H4 (cell line): ENCODE results near the gene JPH4. TPM values are rescaled to one million over a fixed set of nuclear protein-coding genes. Genes with fewer than 3 reads are reported as not detected.
A peak's percentile ranks its signal among the peaks of the same experiment; 100 is the strongest.
"Not testable (repeated sequence)": the region's sequence is repeated elsewhere in the genome, so short reads cannot be mapped to it uniquely, and the experiment has no call there.

ENCODE experiments used
- DNase-seq: peaks from one replicate; pipeline ENCODE4 v3.0.0-alpha.2; 2015; ENCODE audit warnings: low spot score
- total RNA-seq: library from RNA; depleted of rRNA; stranded (reverse); fragments of >200 nt; shearing (Covaris generic); gene quantifications from 2 replicates; pipeline ENCODE4 v1.2.3, GENCODE V29; 2014

The JPH4 gene
- total RNA-seq, 1 experiment from 2014 or later, result not detected

DNA sequence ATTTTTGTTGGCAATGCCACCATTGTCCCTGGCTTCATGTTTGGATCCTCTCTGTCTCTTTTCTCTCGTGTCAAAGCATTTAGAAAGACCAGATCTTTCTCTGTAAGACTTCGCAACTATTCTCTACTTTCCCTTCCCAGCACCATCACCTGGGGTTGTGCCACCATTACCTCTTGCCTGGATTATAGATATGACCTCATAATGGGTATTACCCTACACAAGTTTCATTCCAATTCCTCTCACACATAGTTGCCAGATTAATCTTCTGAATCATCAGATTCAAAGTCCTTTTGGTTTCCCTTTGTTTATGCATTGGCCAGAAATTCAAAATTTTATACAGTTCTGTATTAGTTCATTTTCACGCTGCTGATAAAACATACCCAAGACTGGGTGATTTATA lies 30.4 kb upstream of the JPH4 start:
- DNase-seq, result no peak

DNA sequence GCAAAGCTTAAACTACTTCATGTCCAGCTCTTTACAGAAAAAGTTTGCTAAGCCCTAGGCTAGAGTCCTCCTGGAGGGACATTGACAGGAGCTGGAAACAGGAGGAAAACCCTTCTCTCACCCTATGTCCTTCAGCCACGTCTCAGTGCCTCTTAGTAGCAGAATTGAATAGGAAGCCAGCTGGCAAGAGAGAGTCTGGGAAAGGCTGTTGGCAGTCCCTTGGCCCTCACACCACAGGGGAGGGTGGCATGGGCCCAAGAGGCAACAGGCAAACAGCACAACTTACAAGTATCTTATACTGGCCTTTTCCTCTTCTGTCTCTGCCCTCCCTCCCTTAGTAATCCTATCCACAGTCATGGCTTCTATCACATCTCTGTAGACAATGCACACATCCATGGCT lies 29.9 kb upstream of the JPH4 start:
- DNase-seq, result no peak

DNA sequence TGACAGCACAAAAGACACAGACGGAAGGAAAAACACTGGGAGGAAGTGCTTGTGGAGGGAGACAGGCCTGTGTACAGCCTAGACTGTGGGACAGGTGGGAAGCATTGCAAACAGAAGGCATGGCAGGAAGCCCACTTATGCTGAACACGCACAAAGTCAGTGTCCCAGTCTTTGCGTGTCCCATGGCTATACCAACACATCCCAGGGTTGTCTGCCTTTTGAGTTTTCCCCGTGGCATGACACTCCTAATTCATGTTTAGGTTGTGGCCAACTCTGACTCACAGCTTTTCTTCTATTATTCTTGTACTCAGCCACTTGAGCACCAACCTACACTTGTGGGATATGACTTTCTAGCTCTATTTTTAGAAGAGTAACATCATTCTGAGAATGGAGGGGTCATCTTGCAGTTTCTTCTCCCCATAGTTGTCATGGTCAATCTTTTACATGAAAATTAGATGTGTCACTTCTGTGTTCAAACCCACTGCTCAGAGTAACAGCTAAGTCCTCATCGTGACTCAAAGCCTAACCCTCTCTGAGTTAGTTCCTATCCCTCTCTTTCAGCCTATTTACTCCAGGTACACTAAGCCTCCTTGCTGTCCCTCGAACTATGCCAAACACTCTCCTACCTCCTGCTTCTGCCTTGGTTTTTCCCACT lies 27.5 kb upstream of the JPH4 start:
- DNase-seq, result peak; percentile 17

DNA sequence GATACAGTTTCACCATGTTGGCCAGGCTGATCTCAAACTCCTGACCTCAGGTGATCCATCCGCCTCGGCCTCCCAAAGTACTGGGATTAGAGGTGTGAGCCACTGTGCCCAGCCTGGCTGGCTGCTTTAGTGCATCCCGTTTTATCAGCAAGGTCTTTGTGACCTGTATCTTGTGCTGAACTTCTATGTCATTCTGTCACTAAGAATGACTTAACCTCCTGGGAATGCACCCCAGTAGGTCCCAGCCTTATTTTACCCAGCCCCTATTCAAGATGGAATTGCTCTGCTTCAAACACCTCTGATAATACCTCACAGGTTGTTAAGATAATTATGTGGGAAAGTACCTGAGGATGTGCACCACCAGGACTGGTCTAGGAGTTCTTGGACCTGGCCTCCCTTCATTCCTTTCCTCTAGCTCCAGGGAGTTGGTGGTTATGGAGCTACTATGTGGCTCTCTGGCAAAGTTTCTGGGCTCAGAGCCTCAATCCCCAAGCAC lies 26.1 kb upstream of the JPH4 start:
- DNase-seq, result no peak

DNA sequence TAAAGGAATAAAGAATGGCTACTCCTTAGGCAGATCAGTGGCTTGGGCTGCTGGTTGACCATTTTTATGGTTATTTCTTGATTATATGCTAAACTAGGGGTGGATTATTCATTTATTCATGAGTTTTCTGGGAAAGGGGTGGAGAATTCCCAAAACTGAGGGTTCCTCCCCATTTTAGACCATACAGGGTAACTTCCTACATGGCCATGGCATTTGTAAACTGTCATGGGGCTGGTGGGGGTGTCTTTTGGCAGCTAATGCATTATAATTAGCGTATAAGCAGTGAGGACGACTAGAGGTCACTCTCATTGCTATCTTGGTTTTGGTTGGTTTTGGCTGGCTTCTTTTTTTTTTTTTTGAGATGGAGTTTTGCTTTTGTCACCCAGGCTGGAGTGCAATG lies 25.6 kb upstream of the JPH4 start:
- no peak for DNase-seq

DNA sequence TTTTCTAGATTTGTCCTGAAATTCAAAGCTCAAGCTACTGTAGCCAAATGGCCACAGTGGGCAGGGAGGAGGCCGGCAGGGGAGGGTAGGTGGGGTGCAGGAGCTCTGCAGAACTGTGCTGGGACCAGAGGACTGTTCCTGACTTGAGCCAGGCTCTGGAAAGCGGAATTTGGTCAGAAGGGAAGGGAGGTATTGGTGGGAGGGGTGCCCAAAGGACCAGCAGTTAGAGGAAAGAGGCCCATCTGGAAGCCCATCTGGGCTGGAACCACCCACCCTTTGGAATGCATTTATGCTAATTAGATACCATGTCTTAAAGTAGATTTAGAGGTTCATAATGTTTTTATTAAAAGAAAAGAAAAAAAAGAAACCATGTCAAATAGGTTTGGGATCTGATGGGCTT lies 24.5 kb upstream of the JPH4 start:
- DNase-seq, result no peak

DNA sequence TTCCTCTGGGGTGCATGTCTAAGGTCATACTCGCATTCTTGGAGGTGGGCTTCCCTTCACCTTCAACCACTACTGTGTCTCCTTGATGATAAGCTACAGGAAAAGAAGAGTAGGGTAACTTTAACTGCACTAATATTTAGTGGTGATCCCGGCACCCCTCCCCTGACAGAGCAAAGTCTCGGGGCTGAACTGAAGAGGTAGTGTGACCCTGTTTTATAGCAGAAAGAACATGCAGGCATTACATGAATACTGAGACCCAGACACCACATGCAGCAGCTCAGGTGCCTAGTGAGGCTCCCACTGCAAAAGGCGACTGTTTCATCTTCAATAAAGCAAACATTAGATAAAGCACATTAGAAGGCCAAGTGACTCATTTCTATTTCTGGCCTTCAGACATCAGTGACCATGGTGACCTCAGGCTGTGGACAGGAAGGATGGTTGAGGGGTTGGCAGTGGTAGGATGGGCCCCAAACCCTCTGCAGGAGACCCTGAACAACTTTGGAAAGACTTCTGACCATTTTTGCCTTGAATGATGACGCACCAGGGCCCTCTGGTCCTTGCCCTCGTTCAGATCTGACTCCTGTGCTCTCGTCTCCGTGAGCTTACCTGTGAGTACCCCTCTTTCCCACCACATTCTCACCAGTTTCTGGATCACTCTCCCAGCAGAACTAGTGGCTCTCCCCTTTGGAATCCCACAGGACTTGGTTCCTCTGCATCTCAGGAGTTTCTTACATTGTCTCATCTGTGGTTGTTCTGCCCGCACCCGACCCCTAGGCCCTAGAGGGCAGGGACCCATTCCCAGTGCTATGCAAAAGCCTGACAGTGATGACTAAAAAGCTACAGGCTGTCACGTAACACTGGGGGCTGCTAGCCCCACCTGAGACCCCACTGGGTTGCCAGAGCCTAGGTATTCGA lies 23.8 kb upstream of the JPH4 start:
- no peak for DNase-seq

DNA sequence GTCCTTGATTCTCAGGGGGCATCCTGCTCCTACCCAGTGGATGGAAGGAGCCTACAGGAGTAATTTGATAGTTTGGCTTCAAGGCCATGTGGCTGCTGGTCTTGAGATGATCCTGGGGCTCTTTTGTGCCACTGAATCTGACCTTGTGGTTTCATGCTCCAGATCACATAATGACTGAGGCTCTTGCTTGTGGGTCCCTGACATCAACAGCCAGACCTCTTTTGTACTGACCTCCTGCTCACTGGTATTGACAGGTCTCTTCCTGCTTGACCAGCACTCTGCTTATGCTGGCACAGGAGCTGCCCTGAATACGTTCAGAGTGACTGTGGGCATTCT lies 23.2 kb upstream of the JPH4 start:
- DNase-seq, result no peak

DNA sequence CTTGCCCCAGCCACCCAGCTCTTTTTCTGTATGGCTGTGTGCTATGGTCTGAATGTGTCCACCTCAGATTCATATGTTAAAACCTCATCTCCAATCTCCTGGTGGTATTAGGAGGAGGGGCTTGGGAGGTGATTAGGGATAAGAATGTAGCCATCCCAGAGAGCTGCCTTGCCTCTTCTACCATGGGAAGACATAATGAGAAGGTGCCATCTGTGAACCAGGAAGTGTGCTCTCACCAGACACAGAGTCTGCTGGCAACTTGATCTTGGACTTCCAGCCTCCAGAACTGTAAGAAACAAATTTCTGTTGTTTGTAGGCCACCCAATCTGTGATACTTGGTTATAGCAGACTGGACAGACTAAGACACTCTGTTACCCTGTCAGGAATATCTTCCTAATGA lies 22.8 kb upstream of the JPH4 start:
- DNase-seq, result no peak

DNA sequence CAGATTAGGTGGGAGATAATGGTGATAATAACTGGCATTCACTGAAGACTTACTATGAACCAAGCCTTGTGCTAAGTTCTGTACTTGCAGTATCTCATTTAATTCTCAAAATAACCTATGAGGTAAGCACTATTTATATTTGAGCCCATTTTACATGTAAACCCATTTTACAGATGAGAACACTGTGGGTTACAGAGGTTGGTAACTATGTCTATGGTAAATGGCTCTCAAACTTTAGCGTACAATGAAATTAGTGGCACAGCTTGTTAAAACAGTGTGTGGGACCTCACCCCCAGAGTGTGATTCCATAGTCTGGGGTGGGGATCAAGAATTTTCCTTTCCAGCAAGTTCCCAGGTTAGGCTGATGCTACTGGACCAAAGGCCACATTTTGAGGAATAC lies 22.2 kb upstream of the JPH4 start:
- DNase-seq, result no peak

DNA sequence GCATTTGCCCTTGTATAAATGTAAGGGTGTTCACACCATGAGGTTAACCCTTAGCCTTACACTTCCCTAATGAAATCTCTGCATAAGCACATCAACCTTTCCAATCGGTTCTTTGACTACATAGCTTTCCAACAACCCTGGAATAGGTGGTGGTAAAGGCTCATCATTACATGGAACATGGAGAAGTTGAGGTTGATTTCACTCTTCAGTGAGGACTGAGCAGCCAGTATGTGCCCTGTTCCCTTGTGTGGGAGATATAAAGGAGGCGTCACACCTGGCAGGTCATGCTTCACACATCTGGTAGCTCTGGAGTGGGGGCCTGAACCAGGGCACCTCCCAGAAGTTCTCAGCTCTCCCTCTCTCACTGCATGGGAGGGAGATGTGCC lies 21.7 kb upstream of the JPH4 start:
- no peak for DNase-seq

DNA sequence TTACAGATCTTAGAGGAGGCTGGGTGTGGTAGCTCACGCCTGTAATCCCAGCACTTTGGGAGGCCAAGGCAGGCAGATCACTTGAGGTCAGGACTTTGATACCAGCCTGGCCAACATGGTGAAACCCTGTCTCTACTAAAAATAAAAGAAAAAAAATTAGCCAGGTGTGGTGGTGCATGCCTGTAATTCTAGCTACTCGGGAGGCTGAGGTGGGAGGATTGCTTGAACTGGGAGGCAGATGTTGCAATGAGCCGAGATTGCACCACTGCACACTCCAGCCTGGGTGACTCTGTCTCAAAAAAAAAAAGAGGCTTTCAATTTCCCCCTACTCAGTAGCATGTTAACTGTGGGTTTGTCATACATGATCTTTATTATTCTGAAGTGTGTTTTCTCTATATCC lies 15.6 kb upstream of the JPH4 start:
- not testable (repeated sequence) for DNase-seq

DNA sequence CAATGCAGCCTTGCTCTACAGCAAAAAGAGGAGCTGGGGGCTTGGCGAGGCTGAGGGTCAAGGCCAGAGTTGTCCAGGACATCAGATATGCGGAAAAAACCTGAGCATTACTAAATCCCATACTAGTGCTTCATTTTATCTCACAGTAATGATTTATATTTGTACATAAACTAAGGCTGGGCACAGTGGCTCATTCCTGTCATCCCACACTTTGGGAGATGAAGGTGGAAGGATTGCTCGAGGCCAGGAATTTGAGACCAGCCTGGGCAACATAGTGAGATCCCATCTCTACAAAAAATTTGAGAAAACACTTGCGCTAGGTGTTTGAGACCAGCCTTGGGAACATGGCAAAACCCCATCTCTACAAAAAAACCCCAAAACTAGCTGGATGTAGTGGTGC lies 11.6 kb upstream of the JPH4 start:
- DNase-seq, result no peak

DNA sequence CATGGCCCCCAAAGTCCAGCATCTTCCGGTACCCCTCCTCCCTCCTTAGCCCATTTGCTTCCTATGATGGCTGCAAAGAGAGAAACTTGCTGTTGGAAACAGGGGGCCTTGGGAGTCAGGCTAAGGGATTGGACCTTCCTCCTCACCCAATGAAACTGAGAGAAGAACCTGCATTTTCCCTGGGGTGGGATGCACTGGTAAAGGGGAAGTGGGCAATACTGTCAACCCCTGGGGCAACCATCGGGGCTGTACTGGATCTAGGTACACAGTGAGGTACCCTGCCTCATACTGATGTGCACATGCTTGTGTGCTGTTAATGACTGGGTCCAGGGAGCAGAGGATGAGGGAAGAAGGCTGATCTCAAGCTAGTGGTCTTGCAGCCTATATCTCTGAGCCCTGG lies 11.0 kb upstream of the JPH4 start:
- no peak for DNase-seq

DNA sequence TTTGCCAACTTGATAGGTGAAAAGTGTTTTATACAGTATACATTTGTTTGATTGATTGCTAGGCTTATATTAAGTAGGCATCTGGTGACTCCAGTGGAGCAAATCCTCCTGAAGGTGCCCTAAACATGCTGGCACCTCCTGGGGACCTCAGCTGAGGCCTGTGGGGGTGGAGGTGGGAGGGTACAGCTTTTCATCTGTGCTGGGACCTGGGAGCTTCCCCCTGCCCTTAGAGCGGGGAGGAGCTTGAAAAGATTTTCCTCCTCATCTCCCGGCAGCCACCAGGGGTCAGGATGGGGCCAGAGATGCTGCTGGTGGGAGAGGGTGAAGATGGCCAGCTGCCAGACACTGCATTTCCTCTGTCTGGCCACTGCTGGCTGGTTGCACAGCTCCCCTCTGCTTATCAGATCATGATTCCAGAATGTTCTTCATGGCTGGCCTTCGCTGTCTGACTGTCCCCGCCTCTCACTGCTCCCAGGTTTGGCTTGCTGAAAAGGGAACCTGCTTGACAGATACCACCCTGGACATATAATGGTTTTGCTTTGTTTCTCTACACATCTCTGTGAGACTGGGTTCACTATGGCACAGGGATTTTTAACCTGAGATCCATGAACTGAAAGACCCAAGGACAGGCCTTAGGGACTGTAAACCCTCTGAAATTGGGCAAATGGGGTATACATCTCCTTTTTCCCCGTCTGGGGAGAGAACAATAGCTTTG lies 10.5 kb upstream of the JPH4 start:
- DNase-seq, result peak; percentile 89

DNA sequence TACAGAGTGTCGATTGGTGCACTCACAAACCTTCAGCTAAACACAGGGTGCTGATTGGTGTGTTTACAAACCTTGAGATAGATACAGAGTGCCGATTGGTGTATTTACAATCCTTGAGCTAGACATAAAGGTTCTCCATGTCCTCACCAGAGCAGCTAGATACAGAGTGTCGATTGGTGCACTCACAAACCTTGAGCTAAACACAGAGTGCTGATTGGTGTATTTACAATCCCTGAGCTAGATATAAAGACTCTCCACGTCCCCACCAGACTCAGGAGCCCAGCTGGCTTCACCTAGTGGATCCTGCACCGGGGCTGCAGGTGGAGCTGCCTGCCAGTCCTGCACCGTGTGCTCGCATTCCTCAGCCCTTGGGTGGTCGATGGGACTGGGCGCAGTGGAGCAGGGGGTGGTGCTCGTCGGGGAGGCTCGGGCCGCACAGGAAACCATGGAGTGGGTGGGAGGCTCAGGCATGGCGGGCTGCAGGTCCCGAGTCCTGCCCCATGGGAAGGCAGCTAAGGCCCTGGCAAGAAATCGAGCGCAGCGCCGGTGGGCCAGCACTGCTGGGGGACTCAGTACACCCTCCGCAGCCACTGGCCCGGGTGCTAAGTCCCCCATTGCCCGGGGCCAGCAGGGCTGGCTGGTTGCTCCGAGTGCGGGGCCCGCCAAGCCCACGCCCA lies 6.1 kb upstream of the JPH4 start:
- not testable (repeated sequence) for DNase-seq

DNA sequence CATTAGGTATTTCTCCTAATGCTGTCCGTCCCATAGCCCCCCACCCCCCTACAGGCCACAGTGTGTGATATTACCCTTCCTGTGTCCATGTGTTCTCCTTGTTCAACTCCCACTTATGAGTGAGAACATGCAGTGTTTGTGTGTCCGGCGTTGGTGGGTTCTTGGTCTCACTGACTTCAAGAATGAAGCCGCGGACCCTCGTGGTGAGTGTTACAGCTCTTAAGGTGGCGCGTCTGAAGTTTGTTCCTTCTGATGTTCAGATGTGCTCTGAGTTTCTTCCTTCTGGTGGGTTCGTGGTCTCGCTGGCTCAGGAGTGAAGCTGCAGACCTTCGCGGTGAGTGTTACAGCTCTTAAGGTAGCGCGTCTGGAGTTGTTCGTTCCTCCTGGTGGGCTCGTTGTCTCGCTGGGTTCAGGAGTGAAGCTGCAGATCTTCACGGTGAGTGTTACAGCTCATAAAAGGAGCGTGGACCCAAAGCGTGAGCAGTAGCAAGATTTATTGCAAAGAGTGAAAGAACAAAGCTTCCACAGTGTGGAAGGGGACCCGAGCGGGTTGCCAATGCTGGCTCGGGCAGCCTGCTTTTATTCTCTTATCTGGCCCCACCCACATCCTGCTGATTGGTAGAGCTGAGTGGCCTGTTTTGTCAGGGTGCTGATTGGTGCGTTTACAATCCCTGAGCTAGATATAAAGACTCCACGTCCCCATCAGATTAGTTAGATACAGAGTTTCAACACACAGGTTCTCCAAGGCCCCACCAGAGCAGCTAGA lies 5.4 kb upstream of the JPH4 start:
- not testable (repeated sequence) for DNase-seq

DNA sequence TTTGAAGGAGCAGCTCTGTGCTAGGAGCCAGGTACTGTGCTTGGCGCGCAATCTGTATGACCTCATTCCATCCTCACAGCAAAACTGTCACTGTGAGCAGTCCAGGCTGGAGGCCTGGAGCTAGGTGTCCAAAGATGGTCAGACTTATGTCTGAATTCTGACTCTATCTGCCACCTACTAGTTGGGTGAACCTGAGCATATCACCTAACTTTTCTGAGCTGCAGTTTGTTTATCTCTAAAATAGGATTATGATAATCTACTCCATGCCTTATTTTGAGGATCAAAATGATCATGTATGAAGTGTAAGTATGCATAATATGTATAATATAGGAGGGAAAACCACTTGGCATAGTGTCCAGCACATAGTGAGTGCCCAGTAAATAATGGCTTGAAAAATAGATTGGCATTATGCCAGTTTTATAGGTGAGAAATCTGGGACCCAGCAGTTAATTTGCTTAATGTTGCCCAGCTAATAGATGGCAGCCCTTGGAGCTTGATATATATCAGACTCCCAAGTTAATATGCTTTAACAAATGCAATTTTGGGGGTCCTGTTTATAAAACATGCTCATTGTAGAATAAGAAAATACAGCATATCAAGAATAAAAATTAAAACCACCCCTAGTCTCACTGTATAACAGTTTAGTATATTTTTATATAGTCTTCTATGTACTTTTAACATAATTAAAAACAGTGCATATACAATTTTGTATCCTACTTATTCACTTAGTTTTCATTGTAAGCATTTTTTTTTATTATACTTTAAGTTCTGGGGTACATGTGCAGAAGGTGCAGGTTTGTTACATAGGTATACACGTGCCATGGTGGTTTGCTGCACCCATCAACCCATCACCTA lies 4.5 kb upstream of the JPH4 start:
- DNase-seq, result no peak

DNA sequence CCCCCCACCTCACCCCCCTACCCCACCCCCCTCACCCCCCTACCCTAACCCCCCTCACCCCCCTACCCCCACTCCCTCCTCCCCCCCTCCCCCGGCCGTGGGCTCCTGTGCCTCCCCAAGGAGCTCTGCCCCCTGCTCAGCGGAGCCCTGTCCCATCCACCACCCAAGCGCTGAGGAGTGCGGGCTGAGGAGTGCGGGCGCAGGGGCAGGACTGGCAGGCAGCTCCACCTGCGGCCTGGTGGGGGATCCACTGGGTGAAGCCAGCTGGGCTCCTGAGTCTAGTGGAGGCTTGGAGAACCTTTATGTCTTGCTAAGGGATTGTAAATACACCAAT lies 2.3 kb upstream of the JPH4 start:
- no peak for DNase-seq

DNA sequence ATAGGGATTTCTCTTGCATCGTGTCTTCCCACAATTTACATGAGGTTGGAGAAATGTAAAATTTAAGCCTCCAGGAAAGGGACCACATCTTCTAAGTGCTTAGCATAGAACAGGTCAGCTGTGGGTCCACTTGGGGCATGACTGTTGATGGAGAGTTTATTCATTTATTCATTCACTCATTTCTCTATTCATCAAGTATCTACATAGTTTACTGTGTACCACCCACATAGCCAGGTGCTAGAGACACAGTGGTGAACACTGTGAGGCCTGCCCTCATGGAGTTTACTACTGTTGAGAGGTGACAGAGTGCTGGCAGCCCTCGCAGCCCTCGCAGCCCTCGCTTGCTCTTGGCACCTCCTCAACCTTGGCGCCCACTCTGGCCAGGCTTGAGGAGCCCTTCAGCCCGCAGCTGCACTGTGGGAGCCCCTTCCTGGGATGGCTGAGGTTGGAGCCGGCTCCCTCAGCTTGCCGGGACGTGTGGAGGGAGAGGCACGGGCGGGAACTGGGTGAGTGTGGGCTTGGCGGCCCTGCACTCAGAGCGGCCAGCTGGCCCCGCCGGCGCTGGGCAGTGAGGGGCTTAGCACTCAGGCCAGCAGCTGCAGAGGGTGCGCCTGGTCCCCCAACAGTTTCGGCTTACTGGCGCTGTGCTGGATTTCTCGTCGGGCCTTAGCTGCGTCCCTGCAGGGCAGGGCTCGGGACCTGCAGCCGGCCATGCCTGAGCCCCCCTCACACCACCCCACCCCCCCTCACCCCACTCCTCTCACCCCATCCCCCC lies 1.7 kb upstream of the JPH4 start:
- no peak for DNase-seq
